Cerebellar nuclear complex (tissue), 1 donor: ENCODE results near the gene PICALM.
"Not testable (repeated sequence)": the region's sequence is repeated elsewhere in the genome, so short reads cannot be mapped to it uniquely, and the experiment has no call there.

Experiments used
- DNase-seq, 2 experiments: peaks; one replicate each; lab custom pipeline; 2025; lab: John Stamatoyannopoulos, UW

The PICALM gene

GRCh38 chr11:85976525-85976924 is 92.4 kb downstream of the PICALM start:
- no peak for DNase-seq

- no peak for DNase-seq
Observed at GRCh38 chr11:85974122-85974521, 94.8 kb downstream of the PICALM start.

- DNase-seq = no peak
Observed at GRCh38 chr11:85970593-85970992, 98.3 kb downstream of the PICALM start.

GRCh38 chr11:85967457-85967856 is 101.4 kb downstream of the PICALM start:
- no peak for DNase-seq

GRCh38 chr11:85965202-85965601 is 103.7 kb downstream of the PICALM start:
- no peak for DNase-seq

- no peak for DNase-seq
Observed at GRCh38 chr11:85961930-85962363, 106.9 kb downstream of the PICALM start.

GRCh38 chr11:85961130-85961529 is 107.8 kb downstream of the PICALM start:
- DNase-seq = no peak

GRCh38 chr11:85960678-85961077 is 108.2 kb downstream of the PICALM start:
- no peak for DNase-seq

GRCh38 chr11:85955531-85955930 is 113.4 kb downstream of the PICALM start:
- DNase-seq = no peak

- DNase-seq = no peak
Observed at GRCh38 chr11:85953491-85954143, 115.3 kb downstream of the PICALM start.

GRCh38 chr11:85952108-85952485 is 116.8 kb downstream of the PICALM start:
- DNase-seq = not testable (repeated sequence)

- no peak for DNase-seq
Observed at GRCh38 chr11:85951428-85952107, 117.3 kb downstream of the PICALM start.

GRCh38 chr11:85951049-85951405 is 117.9 kb downstream of the PICALM start:
- no peak for DNase-seq

- DNase-seq = no peak
Observed at GRCh38 chr11:85950317-85951048, 118.4 kb downstream of the PICALM start.

- no peak for DNase-seq
Observed at GRCh38 chr11:85949798-85950197, 119.1 kb downstream of the PICALM start.

- no peak for DNase-seq
Observed at GRCh38 chr11:85948884-85949283, 120.0 kb downstream of the PICALM start.

- DNase-seq = no peak
Observed at GRCh38 chr11:85947431-85948272, 121.2 kb downstream of the PICALM start.

- no peak for DNase-seq
Observed at GRCh38 chr11:85946221-85946620, 122.7 kb downstream of the PICALM start.

- DNase-seq = no peak
Observed at GRCh38 chr11:85945788-85946187, 123.1 kb downstream of the PICALM start.

GRCh38 chr11:85945296-85945695 is 123.6 kb downstream of the PICALM start:
- DNase-seq = no peak

GRCh38 chr11:85941380-85941973 is 127.4 kb downstream of the PICALM start:
- DNase-seq = no peak
